ENCODE results near the gene UXT. TPM values are rescaled to one million over a fixed set of nuclear protein-coding genes. Genes with fewer than 3 reads are reported as not detected.

Gene UXT
- polyA plus RNA-seq, 1 of the 3 experiments (the other 2 are of a cell fraction), result 205 TPM

- TF ChIP-seq, protein P1, sequence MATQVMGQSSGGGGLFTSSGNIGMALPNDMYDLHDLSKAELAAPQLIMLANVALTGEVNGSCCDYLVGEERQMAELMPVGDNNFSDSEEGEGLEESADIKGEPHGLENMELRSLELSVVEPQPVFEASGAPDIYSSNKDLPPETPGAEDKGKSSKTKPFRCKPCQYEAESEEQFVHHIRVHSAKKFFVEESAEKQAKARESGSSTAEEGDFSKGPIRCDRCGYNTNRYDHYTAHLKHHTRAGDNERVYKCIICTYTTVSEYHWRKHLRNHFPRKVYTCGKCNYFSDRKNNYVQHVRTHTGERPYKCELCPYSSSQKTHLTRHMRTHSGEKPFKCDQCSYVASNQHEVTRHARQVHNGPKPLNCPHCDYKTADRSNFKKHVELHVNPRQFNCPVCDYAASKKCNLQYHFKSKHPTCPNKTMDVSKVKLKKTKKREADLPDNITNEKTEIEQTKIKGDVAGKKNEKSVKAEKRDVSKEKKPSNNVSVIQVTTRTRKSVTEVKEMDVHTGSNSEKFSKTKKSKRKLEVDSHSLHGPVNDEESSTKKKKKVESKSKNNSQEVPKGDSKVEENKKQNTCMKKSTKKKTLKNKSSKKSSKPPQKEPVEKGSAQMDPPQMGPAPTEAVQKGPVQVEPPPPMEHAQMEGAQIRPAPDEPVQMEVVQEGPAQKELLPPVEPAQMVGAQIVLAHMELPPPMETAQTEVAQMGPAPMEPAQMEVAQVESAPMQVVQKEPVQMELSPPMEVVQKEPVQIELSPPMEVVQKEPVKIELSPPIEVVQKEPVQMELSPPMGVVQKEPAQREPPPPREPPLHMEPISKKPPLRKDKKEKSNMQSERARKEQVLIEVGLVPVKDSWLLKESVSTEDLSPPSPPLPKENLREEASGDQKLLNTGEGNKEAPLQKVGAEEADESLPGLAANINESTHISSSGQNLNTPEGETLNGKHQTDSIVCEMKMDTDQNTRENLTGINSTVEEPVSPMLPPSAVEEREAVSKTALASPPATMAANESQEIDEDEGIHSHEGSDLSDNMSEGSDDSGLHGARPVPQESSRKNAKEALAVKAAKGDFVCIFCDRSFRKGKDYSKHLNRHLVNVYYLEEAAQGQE (IDR thresholded peaks at IDR 0.05; ENCODE audit: low read depth, low read length), result no peak
- TF ChIP-seq SIN3A (IDR thresholded peaks at IDR 0.05; ENCODE audit: borderline replicate concordance, low read depth, low read length) (no peak), JUND (IDR thresholded peaks at IDR 0.05) (no peak), SMC3 (IDR thresholded peaks at IDR 0.05; ENCODE audit: low read depth, low read length) (no peak), USF1 (IDR thresholded peaks at IDR 0.05; ENCODE audit: borderline replicate concordance, low read depth) (no peak), RAD21 (IDR thresholded peaks at IDR 0.05; ENCODE audit: low read length) (no peak), CHD2 (IDR thresholded peaks at IDR 0.05; ENCODE audit: low read length, partially characterized antibody) (no peak), GABPA (IDR thresholded peaks at IDR 0.05; ENCODE audit: low read depth) (no peak), MEF2A (IDR thresholded peaks at IDR 0.05; ENCODE audit: borderline replicate concordance, low read depth) (no peak), MXI1 (IDR thresholded peaks at IDR 0.05; ENCODE audit: low read depth, low read length) (no peak), EP300 (IDR thresholded peaks at IDR 0.05; ENCODE audit: borderline replicate concordance in 1 of 2, low read depth in 1 of 2, low read length in 1 of 2) (no peak), RCOR1 (IDR thresholded peaks at IDR 0.05; ENCODE audit: low read length) (no peak), TCF12 (IDR thresholded peaks at IDR 0.05) (no peak), TAF1 (IDR thresholded peaks at IDR 0.05; ENCODE audit: borderline replicate concordance, low read depth, low read length) (no peak), RXRA (IDR thresholded peaks at IDR 0.05; ENCODE audit: borderline replicate concordance, low read depth) (no peak)
Measured at GRCh38 chrX:47614618-47615017, 44.4 kb downstream of the UXT start (continued).

DNA sequence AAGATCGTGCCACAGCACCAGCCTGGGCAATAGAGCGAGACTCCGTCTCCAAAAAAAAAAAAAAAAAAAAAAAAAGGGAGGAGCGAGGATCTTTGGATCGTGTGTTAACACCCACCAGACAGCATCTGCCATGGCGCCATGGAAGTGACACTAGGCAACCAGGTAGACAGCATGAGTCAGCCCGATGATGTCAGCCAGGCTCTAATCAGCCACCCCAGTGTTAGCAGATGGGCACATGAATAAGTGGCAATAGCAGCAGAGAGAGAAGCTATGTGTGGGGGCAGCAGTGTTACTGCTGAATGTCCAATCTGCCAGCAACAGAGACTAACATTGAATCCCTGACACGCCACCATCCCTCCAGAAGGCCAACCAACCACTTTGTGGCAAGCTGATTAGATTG is 45.9 kb downstream of the UXT start:
- Histone ChIP-seq H3K9me2 (no peaks in the 10 kb centered on the region), H3K9me3 (no peaks in the 10 kb centered on the region), H3K79me2 (ENCODE audit: insufficient read depth) (no peaks in the 10 kb centered on the region), H3F3A (replicated peaks; ENCODE audit: insufficient read depth) (no peaks in the 10 kb centered on the region), H3K27me3 (ENCODE audit: insufficient read depth) (no peaks in the 10 kb centered on the region; the same call in 1 of the 2 replicates), H3K4me3 (ENCODE audit: low read depth in 2 of 2, low read length in 1 of 2) (no peak overlapping the region), H3K27ac (ENCODE audit: low read depth in 2 of 2, low read length in 1 of 2) (no peak overlapping the region), H3K36me3 (replicated peaks in 1 of 2; ENCODE audit: control insufficient read depth in 1 of 2, insufficient read depth in 2 of 2, low read length in 1 of 2) (no peaks in the 10 kb centered on the region), H2AFZ (ENCODE audit: low read depth) (no peak overlapping the region), H3K4me2 (no peak overlapping the region), H3K4me1 (ENCODE audit: control insufficient read depth in 1 of 2, insufficient read depth in 2 of 2, low read depth in 1 of 2, low read length in 1 of 2) (no peaks in the 10 kb centered on the region; a peak in 1 of 4 replicates), H3K9ac (no peak overlapping the region), H4K20me1 (ENCODE audit: insufficient read depth) (no peaks in the 10 kb centered on the region)
- TF ChIP-seq RXRA (IDR thresholded peaks at IDR 0.05; ENCODE audit: borderline replicate concordance, low read depth), result no peak
- no peak for TF ChIP-seq ELF1 (IDR thresholded peaks at IDR 0.05)
- TF ChIP-seq RCOR1 (IDR thresholded peaks at IDR 0.05; ENCODE audit: low read length), result no peak
- TF ChIP-seq SMC3 (IDR thresholded peaks at IDR 0.05; ENCODE audit: low read depth, low read length), result no peak
- TF ChIP-seq, protein P1 (IDR thresholded peaks at IDR 0.05; ENCODE audit: low read depth, low read length), result no peak
- no peak for TF ChIP-seq NRF1 (IDR thresholded peaks at IDR 0.05; ENCODE audit: low read depth, low read length)
- no peak for TF ChIP-seq TAF1 (IDR thresholded peaks at IDR 0.05; ENCODE audit: borderline replicate concordance, low read depth, low read length)
- no peak for TF ChIP-seq RFX5 (IDR thresholded peaks at IDR 0.05; ENCODE audit: low read length)
- TF ChIP-seq GABPA (IDR thresholded peaks at IDR 0.05; ENCODE audit: low read depth), result no peak
- no peak for TF ChIP-seq JUND (IDR thresholded peaks at IDR 0.05)
- no peak for TF ChIP-seq TEAD4 (IDR thresholded peaks at IDR 0.05; ENCODE audit: borderline replicate concordance, insufficient read depth)
- TF ChIP-seq IRF3 (IDR thresholded peaks at IDR 0.05; ENCODE audit: low read depth, low read length), result no peak
- TF ChIP-seq EZH2phosphoT487 (IDR thresholded peaks at IDR 0.05; ENCODE audit: borderline replicate concordance, low read depth), result no peak
- no peak for TF ChIP-seq YY1 (IDR thresholded peaks at IDR 0.05; ENCODE audit: low read depth)
- no peak for TF ChIP-seq CHD2 (IDR thresholded peaks at IDR 0.05; ENCODE audit: low read length, partially characterized antibody)
- ChIA-PET CTCF (interaction anchor here (1.3 kb wide), 1 partner anchor 72 kb away, joined by 3 read pairs; no protein-coding TSS in a partner anchor), POLR2A (no interaction called here)
- WGBS (ENCODE audit: low lambda C conversion rate), result 46% methylated on average over 7 of the region's 8 CpGs
- DNase-seq, result no peak

Data from SK-N-SH (cell line).